ENCODE measurements around the gene ROBO2. TPM values are rescaled to one million over a fixed set of nuclear protein-coding genes. Genes with fewer than 3 reads are reported as not detected.

ROBO2 gene
- polyA plus RNA-seq, 2 of the 4 experiments (the other 2 are of a cell fraction) = 0.04 TPM; not detected in 1

DNA sequence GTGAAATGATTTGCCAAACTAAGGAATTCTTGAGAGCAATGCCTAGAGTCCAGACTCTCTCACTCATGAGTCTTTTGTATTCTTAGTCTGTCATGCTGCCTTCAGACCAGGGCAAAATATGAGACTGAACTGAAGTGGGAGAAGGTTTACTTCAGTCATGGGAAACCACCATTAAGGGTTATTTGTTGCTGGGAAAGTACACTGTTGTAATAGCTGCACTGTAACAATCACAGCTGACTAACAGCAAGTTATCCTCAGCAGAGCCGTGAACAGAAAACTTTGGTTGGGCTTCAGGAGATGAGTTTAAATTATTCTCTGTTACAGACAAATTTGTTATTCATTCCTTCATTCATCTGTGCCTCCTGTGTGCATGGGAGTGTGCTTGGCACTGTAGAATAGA lies 258.5 kb downstream of the ROBO2 start:
- no peak for FAIRE-seq

DNA sequence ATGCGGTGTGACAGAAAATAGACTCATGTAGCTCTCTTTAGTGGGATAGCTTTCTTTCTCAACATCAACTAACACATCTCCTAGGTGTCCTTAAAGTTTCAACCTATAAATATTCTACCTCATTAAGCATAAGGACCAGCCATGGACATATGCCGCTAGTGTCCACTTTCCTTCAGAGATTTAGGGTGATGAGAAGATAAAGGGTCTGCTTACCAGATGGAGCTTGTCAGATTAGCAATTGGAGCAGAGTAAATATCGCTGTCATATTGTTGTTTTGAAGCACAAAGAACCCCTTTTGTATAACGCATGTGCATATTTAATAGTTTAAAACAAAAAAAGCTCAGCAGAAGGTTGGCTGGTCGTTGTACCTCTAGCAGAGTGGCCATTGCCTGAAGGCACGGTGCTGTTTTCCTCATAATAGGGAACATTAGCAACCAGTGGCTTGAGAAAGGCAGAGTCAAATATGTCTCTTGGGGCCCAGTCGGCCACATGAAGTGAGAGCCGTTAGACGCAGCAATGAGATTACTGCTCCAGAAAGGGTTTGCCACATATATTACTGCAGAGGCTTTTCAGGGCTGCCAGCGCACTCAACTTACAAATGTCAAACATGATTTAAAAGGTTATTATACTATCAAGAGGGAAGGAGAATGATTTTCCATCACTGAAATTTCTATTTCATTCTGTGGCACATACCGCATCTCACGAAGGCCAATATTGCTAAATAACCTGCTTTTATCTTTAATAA lies 264.2 kb downstream of the ROBO2 start:
- WGBS (ENCODE audit: missing lambda C conversion rate) = 28% methylated on average over 12 of the region's 12 CpGs
- H3K4me2 ChIP-seq = no peak overlapping the region
- ChIA-PET CTCF (no interaction called here), POLR2A (no interaction called here)
- H3K27ac ChIP-seq = no peak overlapping the region
- H3K4me1 ChIP-seq = no peaks in the 10 kb centered on the region
- H3K4me3 ChIP-seq = no peak overlapping the region
- no peak for FAIRE-seq
- TF ChIP-seq NR3C1 (IDR thresholded peaks at IDR 0.05) = no peak
- TF ChIP-seq HOXB5 (CRISPR knock-in tag; IDR thresholded peaks at IDR 0.05) = no peak
- no peak for TF ChIP-seq RNF2 (IDR thresholded peaks at IDR 0.05; ENCODE audit: borderline replicate concordance, low read depth)
- no peak for TF ChIP-seq RFX5 (IDR thresholded peaks at IDR 0.05)
- no peak for TF ChIP-seq POLR2AphosphoS2 (conservative IDR thresholded peaks at IDR 0.05; ENCODE audit: low read length)
- no peak for TF ChIP-seq CEBPB (IDR thresholded peaks at IDR 0.05)
- TF ChIP-seq NFE2L2 (conservative IDR thresholded peaks at IDR 0.05; ENCODE audit: low read length) = no peak
- TF ChIP-seq JUNB (IDR thresholded peaks at IDR 0.05) = no peak
- no peak for TF ChIP-seq MYC (IDR thresholded peaks at IDR 0.05; ENCODE audit: borderline replicate concordance, low read length)
- no peak for TF ChIP-seq CBX2 (IDR thresholded peaks at IDR 0.05; ENCODE audit: borderline replicate concordance, low read depth)
- TF ChIP-seq RAD21 (conservative IDR thresholded peaks at IDR 0.05 in 1 of 2, IDR thresholded peaks at IDR 0.05 in 1 of 2) = no peak
- no peak for TF ChIP-seq E2F6 (IDR thresholded peaks at IDR 0.05; ENCODE audit: borderline replicate concordance, low read depth)
- TF ChIP-seq ZNF302 (CRISPR knock-in tag; IDR thresholded peaks at IDR 0.05) = no peak
- no peak for TF ChIP-seq USF2 (IDR thresholded peaks at IDR 0.05)
- no peak for TF ChIP-seq FOSL2 (IDR thresholded peaks at IDR 0.05)
- no peak for TF ChIP-seq FOSL2 (CRISPR knock-in tag; IDR thresholded peaks at IDR 0.05)
- no peak for ATAC-seq
- no peaks in the 10 kb centered on the region for H3K9me3 ChIP-seq
- DNase-seq (ENCODE audit: low read depth in 1 of 2, low spot score in 1 of 2) = no peak

More for the DNA sequence above, 258.5 kb downstream of the ROBO2 start:
- no peak overlapping the region for H3K4me2 ChIP-seq
- H3K9me3 ChIP-seq = no peaks in the 10 kb centered on the region
- no peak overlapping the region for H3K4me3 ChIP-seq
- no peak for DNase-seq (ENCODE audit: low read depth in 1 of 2, low spot score in 1 of 2)
- ATAC-seq = no peak
- no peak for TF ChIP-seq CBX2 (IDR thresholded peaks at IDR 0.05; ENCODE audit: borderline replicate concordance, low read depth)
- no peak for TF ChIP-seq MAX (IDR thresholded peaks at IDR 0.05)
- no peak for TF ChIP-seq ZSCAN20 (CRISPR knock-in tag; IDR thresholded peaks at IDR 0.05)
- TF ChIP-seq ESRRA (IDR thresholded peaks at IDR 0.05; ENCODE audit: borderline replicate concordance, low read length) = no peak
- TF ChIP-seq POLR2AphosphoS2 (conservative IDR thresholded peaks at IDR 0.05; ENCODE audit: low read length) = no peak
- no peak for TF ChIP-seq KDM5A (IDR thresholded peaks at IDR 0.05)
- TF ChIP-seq FOSB (CRISPR knock-in tag; IDR thresholded peaks at IDR 0.05) = no peak
- no peak for TF ChIP-seq CEBPB (IDR thresholded peaks at IDR 0.05)
- no peak for TF ChIP-seq NR3C1 (IDR thresholded peaks at IDR 0.05)
- no peak for TF ChIP-seq GATA3 (IDR thresholded peaks at IDR 0.05; ENCODE audit: borderline replicate concordance)
- no peak for TF ChIP-seq TP53 (CRISPR knock-in tag; IDR thresholded peaks at IDR 0.05)
- no peak for TF ChIP-seq NPAS2 (CRISPR knock-in tag; IDR thresholded peaks at IDR 0.05; ENCODE audit: borderline replicate concordance)
- TF ChIP-seq KDM1A (IDR thresholded peaks at IDR 0.05; ENCODE audit: low read depth) = no peak
- TF ChIP-seq, protein P1, sequence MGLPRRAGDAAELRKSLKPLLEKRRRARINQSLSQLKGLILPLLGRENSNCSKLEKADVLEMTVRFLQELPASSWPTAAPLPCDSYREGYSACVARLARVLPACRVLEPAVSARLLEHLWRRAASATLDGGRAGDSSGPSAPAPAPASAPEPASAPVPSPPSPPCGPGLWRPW (IDR thresholded peaks at IDR 0.05) = no peak
- no peak for TF ChIP-seq ZFP36 (IDR thresholded peaks at IDR 0.05; ENCODE audit: borderline replicate concordance, partially characterized antibody)
- no peak for TF ChIP-seq MYC (IDR thresholded peaks at IDR 0.05; ENCODE audit: borderline replicate concordance, low read length)
- TF ChIP-seq, protein P2, sequence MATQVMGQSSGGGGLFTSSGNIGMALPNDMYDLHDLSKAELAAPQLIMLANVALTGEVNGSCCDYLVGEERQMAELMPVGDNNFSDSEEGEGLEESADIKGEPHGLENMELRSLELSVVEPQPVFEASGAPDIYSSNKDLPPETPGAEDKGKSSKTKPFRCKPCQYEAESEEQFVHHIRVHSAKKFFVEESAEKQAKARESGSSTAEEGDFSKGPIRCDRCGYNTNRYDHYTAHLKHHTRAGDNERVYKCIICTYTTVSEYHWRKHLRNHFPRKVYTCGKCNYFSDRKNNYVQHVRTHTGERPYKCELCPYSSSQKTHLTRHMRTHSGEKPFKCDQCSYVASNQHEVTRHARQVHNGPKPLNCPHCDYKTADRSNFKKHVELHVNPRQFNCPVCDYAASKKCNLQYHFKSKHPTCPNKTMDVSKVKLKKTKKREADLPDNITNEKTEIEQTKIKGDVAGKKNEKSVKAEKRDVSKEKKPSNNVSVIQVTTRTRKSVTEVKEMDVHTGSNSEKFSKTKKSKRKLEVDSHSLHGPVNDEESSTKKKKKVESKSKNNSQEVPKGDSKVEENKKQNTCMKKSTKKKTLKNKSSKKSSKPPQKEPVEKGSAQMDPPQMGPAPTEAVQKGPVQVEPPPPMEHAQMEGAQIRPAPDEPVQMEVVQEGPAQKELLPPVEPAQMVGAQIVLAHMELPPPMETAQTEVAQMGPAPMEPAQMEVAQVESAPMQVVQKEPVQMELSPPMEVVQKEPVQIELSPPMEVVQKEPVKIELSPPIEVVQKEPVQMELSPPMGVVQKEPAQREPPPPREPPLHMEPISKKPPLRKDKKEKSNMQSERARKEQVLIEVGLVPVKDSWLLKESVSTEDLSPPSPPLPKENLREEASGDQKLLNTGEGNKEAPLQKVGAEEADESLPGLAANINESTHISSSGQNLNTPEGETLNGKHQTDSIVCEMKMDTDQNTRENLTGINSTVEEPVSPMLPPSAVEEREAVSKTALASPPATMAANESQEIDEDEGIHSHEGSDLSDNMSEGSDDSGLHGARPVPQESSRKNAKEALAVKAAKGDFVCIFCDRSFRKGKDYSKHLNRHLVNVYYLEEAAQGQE (IDR thresholded peaks at IDR 0.05) = no peak
- TF ChIP-seq TFCP2L1 (CRISPR knock-in tag; IDR thresholded peaks at IDR 0.05) = no peak
- POLR2A ChIA-PET = no interaction called here
- 25% methylated on average over 1 of the region's 1 CpG for WGBS (ENCODE audit: missing lambda C conversion rate)
- no peaks in the 10 kb centered on the region for H3K4me1 ChIP-seq
- H3K27ac ChIP-seq = no peak overlapping the region
- CTCF ChIA-PET = no interaction called here
